NCI-H226 (cell line): ENCODE results near the gene BAZ1B.
"Not testable (repeated sequence)": the region's sequence is repeated elsewhere in the genome, so short reads cannot be mapped to it uniquely, and the experiment has no call there.

Source experiments
- DNase-seq: peaks from one replicate; pipeline ENCODE4 v3.0.0-alpha.2; 2015

BAZ1B gene, protein sequence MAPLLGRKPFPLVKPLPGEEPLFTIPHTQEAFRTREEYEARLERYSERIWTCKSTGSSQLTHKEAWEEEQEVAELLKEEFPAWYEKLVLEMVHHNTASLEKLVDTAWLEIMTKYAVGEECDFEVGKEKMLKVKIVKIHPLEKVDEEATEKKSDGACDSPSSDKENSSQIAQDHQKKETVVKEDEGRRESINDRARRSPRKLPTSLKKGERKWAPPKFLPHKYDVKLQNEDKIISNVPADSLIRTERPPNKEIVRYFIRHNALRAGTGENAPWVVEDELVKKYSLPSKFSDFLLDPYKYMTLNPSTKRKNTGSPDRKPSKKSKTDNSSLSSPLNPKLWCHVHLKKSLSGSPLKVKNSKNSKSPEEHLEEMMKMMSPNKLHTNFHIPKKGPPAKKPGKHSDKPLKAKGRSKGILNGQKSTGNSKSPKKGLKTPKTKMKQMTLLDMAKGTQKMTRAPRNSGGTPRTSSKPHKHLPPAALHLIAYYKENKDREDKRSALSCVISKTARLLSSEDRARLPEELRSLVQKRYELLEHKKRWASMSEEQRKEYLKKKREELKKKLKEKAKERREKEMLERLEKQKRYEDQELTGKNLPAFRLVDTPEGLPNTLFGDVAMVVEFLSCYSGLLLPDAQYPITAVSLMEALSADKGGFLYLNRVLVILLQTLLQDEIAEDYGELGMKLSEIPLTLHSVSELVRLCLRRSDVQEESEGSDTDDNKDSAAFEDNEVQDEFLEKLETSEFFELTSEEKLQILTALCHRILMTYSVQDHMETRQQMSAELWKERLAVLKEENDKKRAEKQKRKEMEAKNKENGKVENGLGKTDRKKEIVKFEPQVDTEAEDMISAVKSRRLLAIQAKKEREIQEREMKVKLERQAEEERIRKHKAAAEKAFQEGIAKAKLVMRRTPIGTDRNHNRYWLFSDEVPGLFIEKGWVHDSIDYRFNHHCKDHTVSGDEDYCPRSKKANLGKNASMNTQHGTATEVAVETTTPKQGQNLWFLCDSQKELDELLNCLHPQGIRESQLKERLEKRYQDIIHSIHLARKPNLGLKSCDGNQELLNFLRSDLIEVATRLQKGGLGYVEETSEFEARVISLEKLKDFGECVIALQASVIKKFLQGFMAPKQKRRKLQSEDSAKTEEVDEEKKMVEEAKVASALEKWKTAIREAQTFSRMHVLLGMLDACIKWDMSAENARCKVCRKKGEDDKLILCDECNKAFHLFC (N-terminal part only)

DNA sequence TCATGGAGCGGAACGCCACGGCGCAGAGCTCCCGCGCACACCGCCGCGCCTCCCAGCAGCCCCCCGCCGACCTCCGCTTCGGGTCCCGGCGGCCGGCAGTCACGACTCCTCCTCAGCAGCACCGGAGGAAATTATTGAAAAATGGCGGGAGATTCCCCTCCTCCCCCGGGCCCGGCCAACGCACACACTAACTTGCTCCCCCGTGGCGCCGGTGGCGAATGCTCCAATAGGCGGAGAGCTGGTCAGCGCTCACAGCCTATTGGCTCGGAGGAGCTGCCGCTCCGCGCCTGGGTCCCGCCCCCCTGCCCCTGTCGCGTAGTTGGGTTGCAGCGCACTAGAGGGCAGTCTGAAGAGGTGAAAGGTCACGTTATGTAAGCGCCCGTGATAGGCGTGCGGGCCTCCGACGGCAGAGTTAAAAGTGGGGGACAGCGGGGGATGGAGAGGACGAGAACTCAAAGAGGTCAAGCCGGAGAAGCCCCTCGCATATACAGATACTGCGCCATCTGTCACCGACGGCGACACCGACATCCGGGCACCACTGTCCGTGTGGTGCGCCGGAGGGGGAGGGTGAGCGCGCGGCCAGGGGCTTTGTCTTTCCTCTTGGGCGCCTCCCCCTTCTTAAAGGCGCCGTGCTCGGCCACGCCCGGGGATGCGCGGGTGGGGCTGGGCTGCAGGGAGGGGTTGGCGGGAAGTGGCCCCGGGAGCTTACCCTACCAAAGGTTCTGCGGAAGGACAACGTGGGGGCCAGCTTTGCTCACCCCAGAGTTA, at the start of gene BAZ1B:
BAZ1B (minus strand) TSS at position 189 of the 768 bp plus-strand sequence. CDS start 360 bp downstream, outside the sequence.
- DNase-seq = peak; percentile 96

GRCh38 chr7:73570977-73571376, 48.9 kb upstream of the BAZ1B start:
- DNase-seq = no peak

DNA sequence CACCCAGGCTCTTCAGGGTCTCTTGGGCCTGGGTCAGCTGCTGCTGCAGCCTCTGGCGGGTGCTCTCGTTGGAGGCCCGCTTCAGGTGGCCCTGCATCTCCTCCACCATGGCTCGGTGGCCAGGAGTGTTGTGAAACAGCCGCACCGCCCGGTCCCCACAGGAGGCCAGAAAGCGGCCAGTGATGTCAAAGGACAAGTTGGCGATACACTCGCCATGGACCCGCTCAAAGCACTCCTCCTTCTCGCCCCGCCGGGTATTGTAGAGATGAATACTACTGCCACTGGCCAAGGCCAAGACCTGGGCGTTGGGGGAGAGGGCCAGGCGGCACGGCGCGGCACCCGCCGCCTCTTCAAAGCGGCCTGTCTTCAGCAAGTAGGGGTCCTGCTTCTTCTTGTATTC, 48.4 kb upstream of the BAZ1B start:
- DNase-seq = no peak

GRCh38 chr7:73569042-73569608, 47.0 kb upstream of the BAZ1B start:
- no peak for DNase-seq

DNA sequence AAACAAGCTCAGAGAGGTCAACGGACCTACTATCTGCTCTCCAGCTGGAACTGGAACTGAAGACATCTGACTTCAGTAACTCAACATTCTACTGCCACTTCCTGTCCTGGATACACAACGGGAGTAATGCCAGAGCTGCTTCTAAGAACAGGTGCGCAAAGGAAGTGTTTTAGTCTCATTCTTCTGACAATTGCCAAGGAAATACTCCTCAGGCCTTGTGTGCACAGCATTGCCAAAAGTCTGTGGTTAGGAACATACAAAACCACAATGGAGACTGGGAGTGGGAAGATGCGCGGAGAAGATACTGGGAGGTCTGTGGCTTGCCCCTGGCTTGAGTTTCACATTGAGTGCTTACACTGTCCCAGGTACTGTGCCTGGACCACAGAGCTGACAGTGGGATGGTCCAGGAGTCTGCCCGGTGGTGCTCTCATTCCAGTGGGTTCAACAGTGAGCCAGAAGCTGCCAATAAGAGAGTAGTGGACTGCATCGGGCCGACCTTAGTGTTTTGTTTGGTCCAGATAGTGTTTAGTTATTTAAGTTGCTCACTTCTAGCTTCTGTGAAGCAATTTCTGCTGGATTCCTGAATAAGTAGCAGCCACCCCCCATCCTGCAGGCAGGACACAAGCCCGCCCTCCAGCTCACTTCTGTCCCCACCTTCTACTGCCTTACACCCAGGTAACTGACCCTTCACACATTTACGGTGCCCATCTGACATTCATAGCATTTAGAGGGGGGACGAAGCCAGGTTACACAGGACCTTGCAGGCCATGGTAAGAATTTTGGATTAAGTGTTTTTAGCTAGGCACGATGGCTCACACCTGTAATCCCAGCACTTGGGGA, 46.0 kb upstream of the BAZ1B start:
- DNase-seq = no peak

GRCh38 chr7:73567140-73567539, 45.0 kb upstream of the BAZ1B start:
- no peak for DNase-seq

GRCh38 chr7:73566431-73566830, 44.3 kb upstream of the BAZ1B start:
- DNase-seq = not testable (repeated sequence)

GRCh38 chr7:73565675-73566340, 43.7 kb upstream of the BAZ1B start:
- DNase-seq = no peak

DNA sequence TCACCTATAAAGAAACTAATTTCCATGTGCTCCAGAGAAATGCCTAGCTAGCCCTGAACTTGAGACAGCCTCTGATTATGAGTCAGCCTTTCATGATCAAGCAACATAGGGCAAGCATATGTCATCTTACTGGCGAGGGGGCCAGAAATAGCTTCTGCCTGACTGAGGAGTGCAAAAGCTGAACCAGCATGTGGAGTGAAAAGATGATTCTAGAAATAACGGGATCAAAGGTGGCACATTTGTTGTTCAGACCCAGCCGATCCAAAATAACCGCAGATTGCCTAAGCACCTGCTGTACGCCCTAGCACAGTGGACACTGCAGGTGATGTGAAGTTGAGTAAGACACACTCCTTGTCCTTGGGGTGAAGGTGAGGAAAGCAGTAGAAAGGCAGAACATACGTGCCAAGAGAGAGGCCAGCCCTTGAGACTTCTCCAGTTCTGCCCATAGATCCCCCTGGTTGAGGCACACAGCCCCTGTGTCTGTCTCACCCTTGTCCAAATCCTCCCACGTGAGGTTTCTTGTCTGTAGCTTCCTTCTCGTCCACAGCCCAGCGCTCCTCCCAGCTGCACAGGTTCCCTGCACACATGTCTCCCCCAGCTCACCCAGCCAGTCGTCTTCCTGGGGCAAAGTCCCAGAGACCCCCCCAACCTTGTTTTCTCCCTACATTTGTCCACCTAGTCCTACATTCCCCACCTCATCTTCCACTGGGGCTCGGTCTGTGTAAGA, 38.2 kb upstream of the BAZ1B start:
- DNase-seq = peak; percentile 71

DNA sequence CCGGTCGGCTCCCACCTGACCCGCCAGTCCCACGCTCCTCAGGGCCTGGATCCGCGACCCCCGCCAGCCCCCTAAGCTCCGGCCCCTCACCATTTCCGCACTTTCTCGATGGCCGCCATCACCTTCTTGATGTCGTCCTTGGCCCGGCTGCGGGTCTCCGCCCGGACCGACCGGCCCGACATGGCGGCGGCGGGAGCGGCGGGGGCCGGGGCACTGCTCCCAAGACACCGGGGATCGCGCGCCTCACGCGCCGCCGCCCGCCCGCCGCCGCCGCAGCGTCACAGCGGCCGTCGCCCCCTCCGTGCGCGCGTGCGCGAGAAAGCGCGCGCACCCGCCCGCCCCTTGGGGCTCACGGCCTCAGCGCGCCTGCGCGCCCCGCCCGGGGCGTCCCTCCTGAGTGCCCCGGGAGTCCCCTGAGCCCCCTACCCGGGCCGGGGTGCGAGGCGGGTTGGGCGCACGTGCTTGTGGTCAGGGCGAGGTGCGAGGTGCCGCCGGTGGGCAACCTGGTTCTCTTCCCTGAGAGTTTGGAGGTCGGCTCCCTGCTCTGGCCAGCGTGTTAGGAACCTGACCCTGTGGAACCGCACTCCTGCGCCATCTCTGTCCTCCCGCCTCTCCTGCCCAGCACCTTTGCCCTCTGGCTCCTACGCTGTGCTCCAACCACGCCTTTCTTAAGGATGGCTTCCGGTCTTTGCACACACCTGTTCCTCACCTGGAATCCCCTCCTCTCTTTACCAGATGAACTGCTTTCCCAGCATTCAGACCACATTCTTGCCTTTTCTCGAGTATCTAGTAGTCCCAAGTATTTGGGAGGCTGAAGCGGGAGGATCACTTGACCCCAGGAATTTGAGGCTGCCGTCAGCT, 35.5 kb upstream of the BAZ1B start, which contains the start of gene BCL7B:
BCL7B (minus strand) TSS at position 294 of the 861 bp plus-strand sequence; CDS start at position 182, 112 bp downstream.
- peak; percentile 60 for DNase-seq

GRCh38 chr7:73557108-73557396, 35.0 kb upstream of the BAZ1B start:
- DNase-seq = peak; percentile 93

DNA sequence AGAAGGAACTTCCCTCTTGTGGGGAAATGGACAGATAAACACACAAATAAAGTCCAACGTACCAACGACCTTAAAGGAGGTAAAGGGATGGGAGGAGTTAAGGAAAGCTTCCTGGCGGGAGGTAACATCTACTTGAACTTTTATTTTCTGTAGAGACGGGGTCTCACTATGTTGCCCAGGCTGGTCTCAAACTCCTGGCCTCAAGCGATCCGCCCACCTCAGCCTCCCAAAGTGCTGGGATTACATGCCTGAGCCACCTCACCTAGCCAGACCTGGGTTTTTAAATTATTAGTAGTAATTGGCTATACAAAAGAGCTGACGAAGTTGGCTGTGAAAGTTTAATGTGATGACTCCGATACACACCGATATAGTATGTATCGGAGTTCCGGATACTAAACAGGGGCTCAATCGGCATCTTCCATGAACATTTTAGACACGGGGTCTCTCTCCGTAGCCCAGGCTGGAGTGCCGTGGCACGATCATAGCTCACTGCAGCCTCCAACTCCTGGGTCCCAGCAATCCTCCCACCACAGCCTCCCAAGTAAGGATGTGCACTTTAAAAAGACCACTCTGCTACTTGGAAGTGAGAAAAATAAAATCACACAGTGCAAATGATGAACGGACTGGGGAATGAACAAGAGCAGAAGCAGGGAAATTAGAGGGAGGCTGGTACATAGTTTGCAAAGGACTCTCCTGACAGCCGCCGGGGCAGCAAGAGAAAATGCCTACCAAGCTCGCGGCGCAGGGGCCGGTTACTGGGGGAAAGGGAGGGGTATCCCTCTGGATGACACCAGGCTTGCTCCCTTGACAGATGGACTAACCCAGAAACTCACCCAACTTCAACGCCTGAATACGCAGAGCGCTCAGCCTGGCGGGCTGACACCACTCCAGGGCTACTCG, 34.4 kb upstream of the BAZ1B start:
- no peak for DNase-seq

- no peak for DNase-seq
These were observed 33.4 kb upstream of the BAZ1B start for GRCh38 chr7:73555411-73555982.

DNA sequence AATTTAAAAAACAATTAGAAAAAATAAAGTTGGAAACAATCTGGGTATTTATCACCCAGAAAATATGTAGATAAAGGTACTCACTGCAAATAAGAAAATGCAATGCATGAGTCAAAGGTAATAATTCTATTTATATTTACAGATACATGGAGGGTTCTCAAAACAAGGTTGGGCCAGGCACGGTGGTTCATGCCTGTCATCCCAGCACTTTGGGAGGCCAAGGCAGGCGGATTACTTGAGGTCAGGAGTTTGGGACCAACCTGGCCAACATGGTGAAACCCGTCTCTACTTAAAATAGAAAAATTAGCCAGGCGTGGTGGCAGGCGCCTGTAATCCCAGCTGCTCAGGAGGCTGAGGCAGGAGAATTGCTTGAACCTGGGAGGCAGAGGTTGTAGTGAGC, 28.0 kb upstream of the BAZ1B start:
- DNase-seq = not testable (repeated sequence)

- no peak for DNase-seq
These were observed 27.1 kb upstream of the BAZ1B start for GRCh38 chr7:73549176-73549575.

- DNase-seq = no peak
These were observed 25.7 kb upstream of the BAZ1B start for GRCh38 chr7:73547841-73548240.

GRCh38 chr7:73544678-73545077, 22.6 kb upstream of the BAZ1B start:
- DNase-seq = no peak
